ENCODE measurements around the gene TAOK3.

The TAOK3 gene

DNA sequence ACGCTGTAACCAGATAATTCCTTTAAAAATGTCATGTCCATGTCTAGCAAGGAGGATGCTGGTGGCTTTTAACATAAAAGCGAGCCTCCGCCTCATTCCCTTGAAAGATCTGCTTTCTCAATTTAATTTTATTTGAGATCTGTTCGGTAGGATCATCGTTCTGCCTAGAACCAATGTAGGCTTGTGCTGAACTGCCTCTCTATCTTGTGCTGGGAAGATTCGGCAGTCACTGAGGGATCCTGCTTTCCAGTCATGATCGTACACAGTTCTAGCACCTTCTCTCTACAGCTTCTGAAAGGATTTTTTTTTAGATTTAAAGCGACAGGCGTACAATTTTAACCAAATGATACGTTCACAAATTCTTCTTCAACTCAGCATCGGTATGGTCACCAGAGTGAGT is 182.4 kb downstream of the TAOK3 start:
- H3K4me3 ChIP-seq (ENCODE audit: low read depth, low read length): no peak overlapping the region
- TF ChIP-seq, protein P1, sequence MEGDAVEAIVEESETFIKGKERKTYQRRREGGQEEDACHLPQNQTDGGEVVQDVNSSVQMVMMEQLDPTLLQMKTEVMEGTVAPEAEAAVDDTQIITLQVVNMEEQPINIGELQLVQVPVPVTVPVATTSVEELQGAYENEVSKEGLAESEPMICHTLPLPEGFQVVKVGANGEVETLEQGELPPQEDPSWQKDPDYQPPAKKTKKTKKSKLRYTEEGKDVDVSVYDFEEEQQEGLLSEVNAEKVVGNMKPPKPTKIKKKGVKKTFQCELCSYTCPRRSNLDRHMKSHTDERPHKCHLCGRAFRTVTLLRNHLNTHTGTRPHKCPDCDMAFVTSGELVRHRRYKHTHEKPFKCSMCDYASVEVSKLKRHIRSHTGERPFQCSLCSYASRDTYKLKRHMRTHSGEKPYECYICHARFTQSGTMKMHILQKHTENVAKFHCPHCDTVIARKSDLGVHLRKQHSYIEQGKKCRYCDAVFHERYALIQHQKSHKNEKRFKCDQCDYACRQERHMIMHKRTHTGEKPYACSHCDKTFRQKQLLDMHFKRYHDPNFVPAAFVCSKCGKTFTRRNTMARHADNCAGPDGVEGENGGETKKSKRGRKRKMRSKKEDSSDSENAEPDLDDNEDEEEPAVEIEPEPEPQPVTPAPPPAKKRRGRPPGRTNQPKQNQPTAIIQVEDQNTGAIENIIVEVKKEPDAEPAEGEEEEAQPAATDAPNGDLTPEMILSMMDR (IDR thresholded peaks at IDR 0.05; ENCODE audit: borderline replicate concordance, insufficient read depth, low read depth, low read length): no peak

DNA sequence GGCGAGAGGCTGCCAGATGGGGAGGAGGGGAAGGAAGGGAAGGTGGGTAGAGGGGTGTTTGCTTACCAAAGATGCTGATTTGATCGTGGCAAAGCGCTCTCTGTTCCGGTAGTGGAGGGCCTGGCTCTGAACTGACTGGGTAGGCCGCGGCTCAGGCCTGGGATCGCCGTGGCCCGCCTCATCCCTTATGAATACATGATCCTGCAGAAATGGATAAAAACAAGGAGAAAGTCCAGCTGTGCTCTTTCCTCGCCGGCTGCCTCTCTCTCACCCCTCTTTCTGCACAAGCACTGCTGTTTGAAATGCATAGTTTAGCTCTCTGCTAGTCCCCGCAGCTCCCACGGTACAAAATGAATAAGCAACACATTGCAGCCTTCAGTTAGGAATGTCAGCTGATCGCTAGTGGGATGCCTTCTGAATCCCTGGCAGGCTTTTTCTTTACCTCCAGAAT is 182.9 kb downstream of the TAOK3 start:
- H3K4me3 ChIP-seq (ENCODE audit: low read depth, low read length): no peak overlapping the region
- TF ChIP-seq, protein P1 (IDR thresholded peaks at IDR 0.05; ENCODE audit: borderline replicate concordance, insufficient read depth, low read depth, low read length): no peak

DNA sequence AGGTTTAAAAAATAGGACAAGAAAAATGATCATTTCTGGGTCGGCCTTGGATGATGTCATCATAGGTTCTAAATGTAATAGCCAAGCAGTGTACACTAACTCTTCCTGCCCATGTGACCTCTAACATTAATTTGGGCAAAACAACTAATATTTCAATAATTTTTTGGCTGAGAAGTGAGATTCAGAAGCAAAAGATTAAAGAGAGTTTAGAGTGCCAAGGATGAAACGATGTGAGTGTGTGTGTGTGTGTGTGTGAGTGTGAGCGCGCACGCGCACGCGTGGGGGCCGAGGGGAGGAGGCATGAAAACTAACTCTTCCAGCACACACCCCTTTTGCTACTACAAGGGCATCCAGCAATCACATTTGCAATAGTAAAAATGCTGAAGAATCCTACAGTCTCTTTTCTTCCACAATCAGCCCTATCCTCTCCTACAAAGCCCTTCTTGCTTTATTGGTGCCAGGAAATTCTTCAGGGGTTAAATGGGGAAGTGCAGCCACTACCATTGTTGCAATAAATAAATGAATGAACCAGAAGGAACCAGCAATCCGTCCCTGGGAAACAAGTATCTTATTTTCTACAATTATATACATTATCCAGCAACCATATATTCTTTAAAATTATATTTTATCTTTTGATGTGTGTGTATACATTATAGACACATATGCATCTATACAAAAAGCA is 183.9 kb downstream of the TAOK3 start:
- no peak overlapping the region for H3K4me3 ChIP-seq (ENCODE audit: low read depth, low read length)

DNA sequence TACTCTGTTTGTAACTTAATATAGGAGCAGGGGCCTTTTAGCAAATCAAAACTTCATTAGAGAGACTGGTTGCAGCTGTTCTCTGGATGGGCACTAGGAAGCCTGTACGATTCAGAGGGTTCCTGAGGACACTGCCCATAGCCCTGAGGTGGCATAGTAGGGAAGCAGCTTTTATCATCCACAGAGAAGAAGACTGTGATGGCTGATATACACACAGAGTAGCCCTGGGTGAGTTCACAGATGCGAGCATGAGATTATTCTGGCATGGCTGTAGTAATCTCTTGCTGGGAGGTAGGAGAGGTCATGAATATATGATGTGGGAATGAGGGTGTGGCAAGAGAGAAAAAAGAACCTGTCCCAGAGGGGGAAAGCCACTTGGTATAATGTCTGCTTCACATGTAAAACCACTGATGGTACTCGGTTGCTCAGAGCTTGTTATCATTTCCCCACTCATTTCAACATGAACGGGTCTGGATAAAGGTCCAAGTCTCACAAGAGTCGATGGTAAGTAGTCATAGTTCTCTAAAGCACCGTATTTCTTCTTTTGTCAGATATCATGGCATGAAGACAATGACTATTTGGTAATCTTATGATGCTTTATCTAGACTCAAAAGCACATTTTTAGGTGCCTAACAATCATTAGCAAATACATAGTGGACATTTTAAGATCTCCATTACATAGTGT is 184.8 kb downstream of the TAOK3 start:
- TF ChIP-seq, protein P1 (IDR thresholded peaks at IDR 0.05; ENCODE audit: borderline replicate concordance, insufficient read depth, low read depth, low read length): no peak
- no peak overlapping the region for H3K4me3 ChIP-seq (ENCODE audit: low read depth, low read length)

More for the DNA sequence above, 183.9 kb downstream of the TAOK3 start:
- TF ChIP-seq, protein P1 (IDR thresholded peaks at IDR 0.05; ENCODE audit: borderline replicate concordance, insufficient read depth, low read depth, low read length): no peak

DNA sequence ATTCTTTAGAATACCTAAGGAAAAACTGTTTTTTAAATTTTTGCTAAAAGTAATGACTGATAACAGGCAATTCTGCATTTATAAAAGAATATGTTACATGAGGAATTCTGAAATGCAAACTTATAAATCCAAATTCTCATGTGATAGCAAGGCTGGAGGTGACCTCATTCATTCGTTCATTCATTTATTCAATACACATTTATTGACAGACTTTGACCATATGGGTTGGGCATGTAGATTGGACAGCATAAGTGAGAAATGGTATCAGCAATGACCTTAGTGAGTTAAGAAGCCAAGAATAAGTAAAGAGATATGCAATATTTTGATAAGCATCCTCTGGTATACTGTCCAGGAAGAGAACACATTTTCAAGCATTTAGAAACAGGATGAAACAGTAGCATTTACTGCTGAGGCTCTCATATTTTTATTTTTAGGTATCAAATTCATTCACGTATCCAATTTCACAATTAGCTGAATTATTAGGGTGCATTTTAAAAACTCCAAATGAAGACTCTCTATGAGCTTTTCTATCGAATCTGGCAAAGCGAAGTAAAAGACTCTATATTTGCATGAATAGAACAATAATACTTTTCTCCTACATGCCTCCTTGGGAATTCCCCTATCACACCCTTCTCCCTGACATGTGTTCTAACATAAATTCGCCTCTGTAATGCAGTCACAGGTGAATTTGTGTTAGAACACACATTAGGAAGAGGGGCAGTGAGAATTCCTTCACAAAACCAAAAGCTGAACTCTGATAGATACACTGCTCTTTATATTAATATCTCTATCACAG is 186.9 kb downstream of the TAOK3 start:
- TF ChIP-seq, protein P1 (IDR thresholded peaks at IDR 0.05; ENCODE audit: borderline replicate concordance, insufficient read depth, low read depth, low read length): no peak
- no peak overlapping the region for H3K4me3 ChIP-seq (ENCODE audit: low read depth, low read length)

DNA sequence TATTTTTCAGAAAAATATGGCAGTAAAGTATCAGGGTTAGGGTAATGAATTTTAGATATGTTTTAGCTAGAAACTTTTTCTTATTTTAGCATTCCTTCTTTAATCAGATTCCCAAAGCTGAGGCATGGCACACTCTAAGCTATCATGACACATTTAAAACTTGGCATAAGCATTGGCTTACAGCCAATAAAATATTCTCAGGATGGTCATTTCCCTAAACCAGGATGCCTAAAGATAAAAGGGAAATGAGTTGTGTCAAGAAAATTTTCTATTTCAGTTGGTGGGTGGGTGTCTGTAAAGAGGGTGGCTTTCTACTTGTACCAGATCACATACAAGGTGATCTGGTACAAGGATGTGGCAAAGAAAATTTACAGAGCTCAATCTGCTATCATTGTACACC is 189.0 kb downstream of the TAOK3 start:
- no peak overlapping the region for H3K4me3 ChIP-seq (ENCODE audit: low read depth, low read length)
- TF ChIP-seq, protein P1 (IDR thresholded peaks at IDR 0.05; ENCODE audit: borderline replicate concordance, insufficient read depth, low read depth, low read length): no peak

All from GM12875 (cell line).